ENCODE results near the gene ATXN7L3B.

The ATXN7L3B gene

DNA sequence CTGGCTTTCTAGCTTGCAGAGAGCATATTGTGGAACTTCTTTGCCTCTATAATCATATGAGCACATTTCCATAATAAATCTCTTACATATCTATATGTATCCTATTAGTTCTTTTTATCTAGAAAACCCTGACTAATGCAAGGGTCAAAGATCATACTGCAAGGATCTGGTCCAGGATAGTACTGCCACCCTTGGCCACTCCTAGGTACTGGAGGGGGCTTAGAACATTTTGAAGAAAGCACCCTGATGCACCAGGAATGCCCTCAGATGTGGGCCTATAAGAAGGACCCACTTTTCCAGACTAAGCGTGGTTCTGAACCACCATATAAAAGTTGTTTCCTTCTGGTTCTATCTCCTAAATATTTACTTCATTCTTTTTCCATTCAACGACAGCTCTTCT, 14.6 kb downstream of the ATXN7L3B start:
- DNase-seq, result no peak

DNA sequence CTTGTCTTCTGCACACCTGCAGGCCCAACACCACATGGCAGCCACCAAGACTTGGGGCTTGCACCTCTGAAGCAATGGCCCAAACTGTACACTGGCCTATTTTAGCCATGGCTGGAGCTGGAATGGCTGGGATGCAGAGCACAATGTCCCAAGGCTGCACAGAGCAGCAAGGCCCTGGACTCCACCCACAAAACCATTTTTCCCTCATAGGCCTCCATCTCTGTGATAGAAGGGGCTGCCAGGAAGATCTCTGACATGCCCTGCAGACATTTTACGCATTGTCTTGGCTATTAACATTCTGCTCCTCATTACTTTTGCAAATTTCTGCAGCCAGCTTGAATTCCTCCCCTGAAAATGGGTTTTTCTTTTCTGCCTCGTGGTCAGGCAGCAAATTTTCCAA, 22.1 kb downstream of the ATXN7L3B start:
- no peak for DNase-seq

DNA sequence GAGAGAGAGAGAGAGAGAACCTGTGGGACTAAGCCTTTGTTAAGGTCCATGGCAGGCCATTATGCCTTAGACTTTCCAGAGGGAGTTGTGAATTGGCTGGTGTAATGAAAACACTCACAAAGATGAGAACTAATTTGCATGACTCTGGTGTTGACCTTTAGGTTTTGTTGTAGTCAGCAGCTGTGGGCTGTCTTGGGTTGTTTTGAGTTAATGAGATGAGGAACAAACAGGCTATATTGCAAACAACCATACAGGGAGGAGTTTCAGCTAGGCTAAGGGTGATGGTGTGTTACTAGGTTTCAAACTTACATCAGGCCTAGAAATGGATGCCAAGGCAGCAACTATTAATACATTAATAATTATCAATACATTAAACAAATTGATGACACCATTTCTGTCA, 26.3 kb downstream of the ATXN7L3B start:
- DNase-seq, result no peak

DNA sequence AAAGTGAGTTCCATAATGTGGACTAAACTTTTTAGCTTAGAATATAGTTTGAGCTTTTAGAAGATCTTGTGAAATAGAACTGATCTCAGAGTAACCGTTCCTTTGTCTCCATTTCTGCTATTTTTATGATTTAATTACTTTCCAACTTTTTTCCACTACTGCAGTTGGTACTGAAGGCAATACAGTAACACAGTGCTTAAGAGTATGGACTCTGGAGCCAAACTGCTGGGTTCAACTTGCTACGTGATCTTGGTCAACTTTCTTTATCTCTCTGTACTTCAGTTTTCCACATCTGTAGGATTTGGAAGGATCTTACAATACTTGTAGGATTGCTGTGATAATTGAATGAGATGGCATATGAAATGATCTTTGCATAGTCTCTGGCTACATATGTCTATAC, 40.9 kb downstream of the ATXN7L3B start:
- DNase-seq, result no peak

DNA sequence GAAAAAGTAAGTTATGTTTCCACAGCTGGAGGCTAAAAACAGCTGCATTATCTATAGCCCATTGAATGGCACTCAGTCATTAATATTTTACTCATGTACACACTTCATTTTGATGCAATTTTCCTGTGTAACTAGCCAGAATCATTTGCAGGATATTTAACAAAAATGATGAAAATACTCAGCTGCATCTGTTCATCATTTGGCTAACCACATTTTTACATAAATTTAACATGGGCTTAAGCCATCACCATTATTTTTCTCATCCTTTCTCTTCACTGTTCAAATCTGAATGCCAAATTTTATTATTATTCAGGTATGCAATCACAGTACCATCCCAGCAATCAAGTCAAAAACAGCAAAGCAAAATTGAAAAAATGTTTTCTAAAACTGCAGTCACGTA, 41.8 kb downstream of the ATXN7L3B start:
- no peak for DNase-seq

DNA sequence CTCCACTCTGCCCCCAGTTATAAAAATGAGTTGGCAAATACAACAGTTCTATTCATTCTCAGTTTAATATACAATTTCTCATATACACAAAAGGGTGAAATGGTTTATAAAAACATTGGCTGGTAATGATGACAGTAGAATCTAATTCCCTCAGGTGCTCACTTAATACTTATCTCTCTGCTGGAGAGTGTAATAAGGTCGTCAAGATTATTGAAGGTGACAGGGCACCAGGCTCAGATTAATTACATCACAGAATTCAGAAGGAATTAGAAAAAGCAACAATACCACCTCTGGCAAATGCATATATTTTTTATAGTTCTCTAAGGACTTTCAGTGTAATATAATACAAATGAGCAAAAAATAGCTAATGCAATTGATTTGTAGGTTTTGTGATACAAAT, 42.3 kb downstream of the ATXN7L3B start:
- no peak for DNase-seq

DNA sequence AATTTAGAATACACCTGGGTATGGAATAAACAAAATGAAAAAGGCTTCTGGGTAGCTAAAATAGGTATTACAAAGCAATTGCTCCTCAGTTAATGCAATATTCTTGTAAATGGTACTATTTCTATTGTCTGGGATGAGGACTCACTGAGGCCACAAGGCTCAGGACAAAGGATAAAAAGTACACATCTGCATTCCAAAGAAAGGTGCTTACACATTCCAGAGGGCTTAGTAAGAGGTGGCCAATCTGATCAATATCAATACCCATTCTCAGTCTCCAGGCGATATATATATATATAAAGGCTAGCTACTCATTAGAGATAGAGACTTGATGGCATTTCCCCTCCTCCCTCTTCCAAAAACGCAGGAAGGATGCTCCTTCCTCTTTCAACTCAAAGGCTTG, 43.8 kb downstream of the ATXN7L3B start:
- no peak for DNase-seq

DNA sequence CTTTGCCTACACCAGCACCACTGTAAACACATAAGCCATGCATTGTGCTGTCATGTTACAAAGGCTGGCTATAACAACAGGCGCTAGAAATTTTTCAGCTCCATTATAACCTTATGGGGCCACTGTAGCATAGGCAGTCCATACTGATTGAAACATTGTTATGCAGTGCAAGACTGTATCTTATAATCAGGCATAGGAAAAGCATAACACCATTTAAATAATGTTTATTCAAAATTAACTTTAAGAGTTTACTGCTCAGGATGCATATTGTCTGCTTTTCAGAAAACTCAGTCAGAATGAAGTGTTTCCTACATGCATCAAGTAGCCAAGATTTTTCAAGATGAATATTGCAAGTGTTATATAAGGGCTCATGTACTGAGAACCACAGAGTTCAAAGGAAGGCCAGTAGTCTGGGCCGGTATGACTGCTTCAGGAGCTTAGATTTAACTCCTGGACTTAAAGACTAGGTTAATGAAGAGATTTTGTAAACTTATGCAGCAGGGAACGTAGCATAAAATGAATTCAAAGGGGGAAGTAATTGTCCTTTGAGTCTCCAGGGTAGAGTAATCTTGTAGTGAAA, 46.9 kb downstream of the ATXN7L3B start:
- DNase-seq, result no peak

DNA sequence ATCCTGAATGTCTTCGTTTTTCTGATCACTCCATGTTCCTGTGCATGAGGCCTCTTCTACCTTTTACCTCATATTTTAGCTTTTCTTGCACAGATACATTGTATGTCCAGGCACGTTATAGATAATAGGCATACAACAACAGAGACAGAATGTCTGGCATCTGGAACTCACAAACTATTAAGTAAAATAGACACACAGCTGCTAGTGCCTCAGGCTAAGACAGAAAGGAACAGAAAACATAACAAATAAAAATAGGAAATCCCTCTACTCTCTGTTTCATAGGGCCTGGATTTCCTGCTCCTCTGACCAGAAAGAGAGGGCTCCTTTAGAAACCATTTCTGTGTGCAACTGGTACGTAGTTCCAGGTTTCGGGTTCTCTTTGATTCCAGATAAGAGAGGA, 48.6 kb downstream of the ATXN7L3B start:
- DNase-seq, result peak; percentile 31
